ENCODE results near the gene GATAD2B. TPM values are rescaled to one million over a fixed set of nuclear protein-coding genes. Genes with fewer than 3 reads are reported as not detected.

The GATAD2B gene
- polyA plus RNA-seq, 3 donors: 1.1 to 11.0 (median 2.0) TPM

DNA sequence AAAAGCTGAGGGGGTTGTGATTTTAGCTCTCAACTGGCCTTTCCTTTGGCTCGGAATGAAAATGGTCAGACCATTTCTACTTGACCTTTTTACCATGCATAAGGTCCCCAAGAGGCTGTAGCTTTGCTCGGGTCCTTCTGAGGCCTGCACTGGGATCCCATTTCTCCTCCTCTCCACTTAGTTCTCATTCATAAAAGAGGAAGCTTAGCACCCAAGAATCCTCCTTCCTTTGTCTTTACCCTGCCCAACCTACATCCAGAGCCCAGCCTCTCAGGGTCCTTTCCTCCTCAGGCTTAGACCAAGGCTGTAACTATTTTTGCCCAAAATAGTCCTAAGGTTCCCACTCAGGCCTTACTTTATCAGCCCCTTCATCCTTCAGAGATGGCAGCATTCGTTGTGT is 153.6 kb downstream of the GATAD2B start:
- H3K4me2 ChIP-seq (replicated peaks; ENCODE audit: extremely low read depth, low read length, poor library complexity, severe bottlenecking): no peak overlapping the region
- no peak overlapping the region for H3K9ac ChIP-seq (ENCODE audit: insufficient read depth, low read length, poor library complexity, severe bottlenecking)
- intact Hi-C loops (cut with micrococcal nuclease): no loop called here
- H3K36me3 ChIP-seq (replicated peaks in 1 of 2; ENCODE audit: control insufficient read depth in 1 of 2, insufficient read depth in 2 of 2, low read length in 2 of 2): peaks cover 52 to 76% of the 10 kb centered on the region in 2 donors
- WGBS (ENCODE audit: insufficient coverage): 10% methylated on average over 2 of the region's 3 CpGs
- no peak overlapping the region for H3K4me3 ChIP-seq (replicated peaks in 1 of 3; ENCODE audit: low read depth in 2 of 3, low read length in 3 of 3)
- H3K79me2 ChIP-seq (ENCODE audit: insufficient read depth, low read length): peaks cover 5% of the 10 kb centered on the region
- DNase-seq: peak in 1 of 3 donors; percentile 22
- no peaks in the 10 kb centered on the region for H3K9me3 ChIP-seq (replicated peaks in 1 of 2; ENCODE audit: control insufficient read depth in 1 of 2, insufficient read depth in 1 of 2, low read length in 2 of 2)
- H3K4me1 ChIP-seq (ENCODE audit: control insufficient read depth in 1 of 2, insufficient read depth in 2 of 2, low read length in 2 of 2): peaks cover 41% of the 10 kb centered on the region in 2 donors
- peak overlapping the region; percentile 75 to 88 (median 82) for H3K27ac Mint-ChIP-seq
- no peaks in the 10 kb centered on the region for H4K20me1 ChIP-seq (ENCODE audit: insufficient read depth, low read length)
- H2AFZ ChIP-seq (ENCODE audit: insufficient read depth, low read depth, low read length, poor library complexity, severe bottlenecking): peak overlapping the region; percentile 19
- H3K27me3 Mint-ChIP-seq (ENCODE audit: low read depth in 3 of 3): peaks cover 0 to 3% (median 0%) of the 10 kb centered on the region in 3 donors
- H3K4me3 Mint-ChIP-seq: peak overlapping the region in 1 of 2 donors; percentile 31
- H3K27me3 ChIP-seq (ENCODE audit: control insufficient read depth in 2 of 2, insufficient read depth in 2 of 2, low read length in 2 of 2): no peaks in the 10 kb centered on the region
- H3K27ac ChIP-seq (ENCODE audit: low read depth in 1 of 2, low read length in 2 of 2): peak overlapping the region; percentile 47 to 69
- H3K4me1 Mint-ChIP-seq: peaks cover 45% of the 10 kb centered on the region
- TF ChIP-seq, protein P1, sequence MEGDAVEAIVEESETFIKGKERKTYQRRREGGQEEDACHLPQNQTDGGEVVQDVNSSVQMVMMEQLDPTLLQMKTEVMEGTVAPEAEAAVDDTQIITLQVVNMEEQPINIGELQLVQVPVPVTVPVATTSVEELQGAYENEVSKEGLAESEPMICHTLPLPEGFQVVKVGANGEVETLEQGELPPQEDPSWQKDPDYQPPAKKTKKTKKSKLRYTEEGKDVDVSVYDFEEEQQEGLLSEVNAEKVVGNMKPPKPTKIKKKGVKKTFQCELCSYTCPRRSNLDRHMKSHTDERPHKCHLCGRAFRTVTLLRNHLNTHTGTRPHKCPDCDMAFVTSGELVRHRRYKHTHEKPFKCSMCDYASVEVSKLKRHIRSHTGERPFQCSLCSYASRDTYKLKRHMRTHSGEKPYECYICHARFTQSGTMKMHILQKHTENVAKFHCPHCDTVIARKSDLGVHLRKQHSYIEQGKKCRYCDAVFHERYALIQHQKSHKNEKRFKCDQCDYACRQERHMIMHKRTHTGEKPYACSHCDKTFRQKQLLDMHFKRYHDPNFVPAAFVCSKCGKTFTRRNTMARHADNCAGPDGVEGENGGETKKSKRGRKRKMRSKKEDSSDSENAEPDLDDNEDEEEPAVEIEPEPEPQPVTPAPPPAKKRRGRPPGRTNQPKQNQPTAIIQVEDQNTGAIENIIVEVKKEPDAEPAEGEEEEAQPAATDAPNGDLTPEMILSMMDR (IDR thresholded peaks at IDR 0.05): no peak
- no peaks in the 10 kb centered on the region for H3K9me3 Mint-ChIP-seq
- H3K36me3 Mint-ChIP-seq: peaks cover 64 to 82% of the 10 kb centered on the region in 2 donors

DNA sequence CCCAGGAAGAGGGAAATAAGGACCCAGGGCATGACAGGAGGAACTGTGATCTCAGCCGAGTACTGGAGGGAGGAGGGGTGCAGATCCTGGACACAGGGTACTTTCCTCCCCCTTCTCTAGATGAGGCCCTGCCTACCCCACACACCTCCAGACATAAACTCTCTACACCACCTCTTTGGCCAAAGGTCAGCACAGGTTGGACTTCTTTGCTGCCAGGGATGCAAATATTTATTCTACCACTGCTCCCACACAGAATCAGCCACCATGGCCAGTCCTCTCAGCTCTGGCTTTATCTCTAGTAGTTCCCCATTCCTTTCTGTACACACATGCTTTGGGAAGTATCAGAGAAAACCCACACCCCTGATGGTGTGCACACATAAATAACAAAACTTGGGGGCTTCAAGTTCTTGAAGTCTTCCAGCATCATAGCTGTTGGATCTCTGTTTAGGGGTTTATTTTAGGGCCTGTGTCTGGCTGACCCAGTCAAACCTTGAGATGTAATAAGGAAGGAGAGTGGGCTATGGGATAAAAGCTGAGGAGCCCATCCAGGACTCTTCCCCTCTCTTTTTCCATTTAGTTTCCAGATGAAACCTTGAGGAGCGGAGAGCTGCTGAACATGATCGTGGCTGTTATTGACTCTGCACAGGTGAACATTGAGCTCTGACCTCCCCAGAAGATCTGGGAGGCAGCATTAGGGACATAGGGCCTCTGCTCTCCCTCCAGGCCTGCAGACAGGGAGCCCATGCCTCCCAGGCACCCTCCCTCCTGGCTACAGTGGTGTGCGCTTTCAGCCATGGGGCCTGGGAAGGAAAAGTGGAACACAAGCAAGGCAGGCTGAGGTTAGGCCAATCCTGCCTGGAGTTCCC is 154.2 kb downstream of the GATAD2B start:
- no peak overlapping the region for H3K9ac ChIP-seq (ENCODE audit: insufficient read depth, low read length, poor library complexity, severe bottlenecking)
- Mint-ChIP-seq H3K4me1 (peaks cover 39% of the 10 kb centered on the region), H3K27ac (peak overlapping the region; percentile 75 to 88 (median 82)), H3K9me3 (no peaks in the 10 kb centered on the region), H3K27me3 (ENCODE audit: low read depth in 3 of 3) (peaks cover 0 to 5% (median 0%) of the 10 kb centered on the region in 3 donors), H3K36me3 (peaks cover 70 to 89% of the 10 kb centered on the region in 2 donors), H3K4me3 (no peak overlapping the region)
- H3K79me2 ChIP-seq (ENCODE audit: insufficient read depth, low read length): peaks cover 5% of the 10 kb centered on the region
- no peak overlapping the region for H3K4me3 ChIP-seq (replicated peaks in 1 of 3; ENCODE audit: low read depth in 2 of 3, low read length in 3 of 3)
- H3K4me1 ChIP-seq (ENCODE audit: control insufficient read depth in 1 of 2, insufficient read depth in 2 of 2, low read length in 2 of 2): peaks cover 34 to 35% of the 10 kb centered on the region in 2 donors
- no peaks in the 10 kb centered on the region for H3K9me3 ChIP-seq (replicated peaks in 1 of 2; ENCODE audit: control insufficient read depth in 1 of 2, insufficient read depth in 1 of 2, low read length in 2 of 2)
- 100% methylated on average over 2 of the region's 4 CpGs for WGBS (ENCODE audit: insufficient coverage)
- intact Hi-C loops (cut with micrococcal nuclease): no loop called here
- no peaks in the 10 kb centered on the region for H4K20me1 ChIP-seq (ENCODE audit: insufficient read depth, low read length)
- peak overlapping the region; percentile 47 to 69 for H3K27ac ChIP-seq (ENCODE audit: low read depth in 1 of 2, low read length in 2 of 2)
- H3K36me3 ChIP-seq (replicated peaks in 1 of 2; ENCODE audit: control insufficient read depth in 1 of 2, insufficient read depth in 2 of 2, low read length in 2 of 2): peaks cover 59 to 82% of the 10 kb centered on the region in 2 donors
- H2AFZ ChIP-seq (ENCODE audit: insufficient read depth, low read depth, low read length, poor library complexity, severe bottlenecking): no peak overlapping the region
- H3K4me2 ChIP-seq (replicated peaks; ENCODE audit: extremely low read depth, low read length, poor library complexity, severe bottlenecking): no peak overlapping the region
- no peak for DNase-seq
- H3K27me3 ChIP-seq (ENCODE audit: control insufficient read depth in 2 of 2, insufficient read depth in 2 of 2, low read length in 2 of 2): no peaks in the 10 kb centered on the region
- TF ChIP-seq, protein P1 (IDR thresholded peaks at IDR 0.05): no peak

Data from CD14-positive monocyte (primary cell).